ENCODE data around the gene KY. TPM values are rescaled to one million over a fixed set of nuclear protein-coding genes. Genes with fewer than 3 reads are reported as not detected.
A peak's percentile ranks its signal among the peaks of the same experiment; 100 is the strongest.
"Not testable (repeated sequence)": the region's sequence is repeated elsewhere in the genome, so short reads cannot be mapped to it uniquely, and the experiment has no call there.

KY gene
- total RNA-seq, 1 donor from 2014 or later = 0.62 TPM

DNA sequence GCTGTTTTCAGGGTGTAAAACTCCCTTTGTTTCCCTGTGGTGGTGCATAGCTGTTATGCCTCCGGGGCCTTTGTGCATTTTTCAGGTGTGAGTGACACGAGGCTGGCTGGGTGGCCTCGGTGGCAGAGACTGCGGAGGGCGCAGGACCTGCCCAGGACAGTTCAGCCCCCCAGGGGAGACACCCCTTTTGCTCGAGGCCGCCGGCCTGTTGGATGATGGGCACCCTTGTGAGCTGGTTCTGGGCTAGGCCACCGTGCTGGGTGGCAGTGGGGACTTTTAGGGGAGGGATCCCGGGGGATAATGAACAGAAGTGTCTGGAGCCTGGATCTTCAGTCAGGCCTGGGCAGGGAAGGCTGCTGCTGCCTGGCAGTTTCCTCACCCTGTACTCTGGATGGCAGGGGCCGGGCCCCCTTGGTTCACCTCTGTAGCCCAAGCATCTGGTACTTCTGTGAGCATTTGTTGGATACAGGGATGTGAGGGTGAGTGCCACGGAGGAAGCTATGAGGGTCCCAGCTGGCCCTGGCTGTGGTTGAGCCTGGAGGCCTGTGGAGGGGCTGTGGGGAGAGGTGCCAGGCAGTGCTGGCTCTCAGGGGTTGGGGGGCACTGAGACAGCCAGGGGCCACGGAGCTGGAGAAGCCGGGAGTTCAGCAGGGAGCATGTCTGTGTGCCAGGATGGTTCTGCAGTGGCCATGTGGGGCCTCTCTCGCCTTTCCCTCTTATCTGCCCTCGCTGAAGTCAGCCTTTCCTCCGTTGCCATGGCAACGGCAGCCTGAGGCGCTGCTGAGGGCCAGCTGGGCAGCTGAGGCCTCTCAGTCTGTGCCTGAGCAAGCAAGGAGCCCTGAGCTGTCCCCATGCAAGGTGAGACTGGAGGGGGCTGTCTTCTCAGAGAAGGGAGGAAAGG is 49.0 kb downstream of the KY start:
- peak; percentile 70 for DNase-seq

DNA sequence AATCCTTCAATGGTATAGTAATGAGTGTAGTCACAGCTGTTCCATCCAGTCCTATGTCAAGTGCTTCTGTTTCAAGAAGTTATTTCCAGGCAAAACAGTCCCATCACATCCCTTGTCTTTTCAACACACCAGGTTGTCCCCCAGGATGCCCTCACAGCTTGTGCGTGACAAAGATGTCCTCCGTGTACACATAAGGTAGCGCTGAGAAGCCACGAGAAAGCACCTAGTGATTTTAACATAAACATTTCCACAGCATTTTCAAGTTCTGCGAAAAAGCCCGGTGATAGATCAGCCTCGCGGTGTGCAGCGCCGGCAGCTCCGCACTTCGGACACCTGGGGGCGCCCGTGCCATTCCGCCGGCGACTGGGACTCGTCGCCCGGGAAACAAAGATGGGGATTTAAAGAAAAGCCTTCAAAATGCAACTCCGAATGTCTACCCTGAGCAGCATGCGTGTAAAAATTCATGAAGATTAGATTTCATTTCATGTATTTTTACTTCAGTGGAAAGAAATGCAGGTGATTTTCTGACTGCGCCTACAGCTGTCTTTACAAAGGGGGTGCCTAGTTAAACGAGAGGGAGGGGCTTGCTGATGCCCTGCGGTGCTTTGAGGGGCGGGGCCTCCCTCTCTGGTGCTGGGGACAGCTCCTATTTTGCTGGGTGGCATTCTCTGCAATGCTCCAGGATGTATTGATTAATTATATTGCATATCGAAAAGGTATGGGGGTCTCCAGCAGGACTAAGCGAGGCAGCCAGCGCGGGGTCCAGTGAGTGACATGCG is 49.9 kb downstream of the KY start:
- peak; percentile 55 for DNase-seq

DNA sequence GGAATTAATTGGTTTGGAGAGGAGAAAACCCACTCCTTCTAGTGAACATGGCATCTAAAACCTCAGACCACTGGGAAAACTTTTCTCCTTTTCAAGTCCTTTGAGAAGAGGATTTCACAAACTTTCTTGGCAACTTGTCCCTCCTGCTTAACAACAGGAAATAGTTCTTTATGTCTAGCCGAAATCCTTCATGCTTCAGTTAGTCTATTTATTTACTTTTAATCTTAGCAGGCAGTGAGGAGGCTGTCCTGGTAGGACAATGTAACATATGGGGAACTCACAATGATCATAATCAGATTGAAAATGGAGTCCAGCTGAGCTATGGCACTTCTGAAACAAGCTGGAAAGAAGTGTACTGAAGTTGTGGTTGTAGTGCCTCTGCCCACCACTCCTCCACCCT is 50.6 kb downstream of the KY start:
- no peak for DNase-seq

DNA sequence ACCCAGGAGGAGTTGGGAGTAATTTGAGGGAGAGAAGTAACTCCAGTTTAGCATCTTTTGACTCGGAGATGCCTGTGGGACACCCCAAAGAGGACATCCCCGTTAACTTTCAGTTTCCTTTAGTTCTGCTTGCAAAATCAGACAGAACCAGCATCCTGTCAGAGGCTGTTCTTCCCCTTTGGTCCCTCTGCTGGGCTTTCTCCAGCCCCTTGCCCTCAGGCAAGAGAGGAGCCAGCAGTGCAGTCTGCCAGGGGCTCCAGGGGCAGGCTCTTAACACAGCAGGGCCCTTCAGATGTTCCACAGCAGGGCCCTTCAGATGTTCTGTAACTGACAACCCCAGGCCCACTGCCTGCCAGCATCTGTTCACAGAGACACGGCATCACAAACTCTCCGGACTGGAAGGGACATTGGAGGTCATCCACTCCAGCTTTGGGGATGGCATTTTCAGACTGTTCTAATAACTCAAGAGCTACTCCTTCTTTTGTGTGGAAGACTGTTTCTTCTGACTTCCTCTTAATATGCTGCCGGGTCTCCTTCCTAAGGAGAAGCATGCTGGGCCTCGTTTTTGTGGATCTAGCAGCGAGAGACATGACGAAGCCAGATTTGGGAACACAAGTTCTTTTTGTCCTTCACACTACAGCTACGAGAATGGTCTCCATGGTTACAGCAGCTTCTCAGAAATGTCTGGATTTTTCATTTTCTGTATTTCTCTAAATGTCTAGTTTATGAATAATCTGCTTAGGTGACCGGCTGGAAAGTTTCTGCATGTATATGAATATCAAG is 51.9 kb downstream of the KY start:
- DNase-seq = no peak

DNA sequence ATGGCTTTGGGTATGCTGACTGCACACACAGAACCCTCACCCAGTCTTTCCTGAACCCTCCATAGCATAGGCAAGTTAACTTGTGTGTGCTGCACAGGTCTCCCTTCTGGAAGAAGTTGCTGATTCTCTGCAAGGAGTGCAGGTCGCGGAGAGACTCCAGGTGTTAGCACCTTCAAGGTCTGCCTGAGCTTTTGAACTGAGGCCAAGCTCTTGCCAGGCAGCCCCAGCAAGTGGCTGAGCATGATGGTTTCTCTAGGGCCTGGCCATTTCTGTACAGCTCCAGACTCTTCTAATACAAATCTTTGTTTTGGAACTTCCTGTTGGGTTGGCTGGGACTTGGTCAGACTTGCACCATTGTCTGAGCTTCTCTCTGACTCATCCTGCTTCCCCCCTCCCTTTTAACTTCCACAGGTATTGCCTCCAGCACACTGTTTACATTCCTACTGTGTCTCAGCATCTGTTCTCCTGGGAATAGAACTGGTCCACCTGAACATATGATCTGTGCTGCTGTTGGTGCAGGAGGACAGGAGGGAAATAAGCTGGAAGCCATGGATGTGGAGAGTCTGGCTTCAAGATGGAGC is 53.3 kb downstream of the KY start:
- no peak for DNase-seq

DNA sequence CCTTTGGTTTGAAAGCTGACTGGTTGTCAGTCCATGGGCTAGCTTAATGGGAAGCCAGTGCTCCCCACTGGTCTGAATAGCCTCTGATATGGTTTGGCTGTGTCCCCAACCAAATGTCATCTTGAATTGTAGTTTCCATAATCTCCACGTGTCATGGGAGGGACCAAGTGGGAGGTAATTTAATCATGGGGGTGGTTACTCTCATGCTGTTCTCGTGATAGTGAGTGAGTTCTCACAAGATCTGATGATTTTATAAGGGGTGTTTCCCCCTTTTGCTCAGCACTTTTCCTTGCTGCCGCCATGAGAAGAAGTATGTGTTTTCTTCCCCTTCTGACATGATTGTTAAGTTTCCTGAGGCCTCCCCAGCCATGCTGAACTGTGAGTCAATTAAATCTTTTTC is 55.8 kb downstream of the KY start:
- DNase-seq = not testable (repeated sequence)

DNA sequence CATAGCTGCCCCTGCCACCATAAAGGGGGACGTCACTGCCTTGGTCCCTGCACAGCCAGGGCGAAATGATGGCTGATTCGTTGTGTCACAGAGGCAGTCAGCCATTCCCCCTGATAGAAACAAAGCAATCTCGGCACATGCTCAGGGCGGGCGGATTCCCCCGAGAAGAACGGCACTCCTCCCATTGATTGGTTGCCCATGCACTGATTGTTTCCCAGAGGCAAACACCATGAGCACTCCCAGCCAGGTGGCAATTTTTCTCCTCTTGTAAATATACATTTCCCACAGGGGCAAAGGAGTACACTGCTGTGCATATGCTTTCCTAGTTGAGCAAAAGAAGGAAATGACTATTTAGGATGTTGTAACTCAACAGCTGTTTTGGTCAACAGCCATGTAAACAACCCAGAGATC is 56.5 kb downstream of the KY start:
- no peak for DNase-seq

DNA sequence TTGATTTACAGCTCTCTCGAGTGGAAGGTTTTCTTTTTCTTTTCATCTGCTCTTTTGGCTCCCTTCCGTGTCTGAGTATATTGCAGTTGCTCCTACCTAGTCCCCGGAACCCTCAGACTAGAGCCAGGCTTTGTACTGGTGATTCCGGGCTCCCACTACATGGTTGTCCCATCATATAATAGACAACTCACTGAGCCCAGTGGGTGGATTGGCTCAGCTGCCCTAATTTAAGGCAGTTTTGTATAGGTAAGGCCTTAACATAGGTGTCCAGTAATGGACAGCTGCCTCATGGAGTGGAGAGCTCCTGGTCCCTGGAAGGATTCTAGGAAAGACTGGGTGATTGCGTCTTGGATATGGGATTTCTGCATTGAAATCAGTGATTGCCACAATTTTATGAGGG is 58.0 kb downstream of the KY start:
- no peak for DNase-seq

DNA sequence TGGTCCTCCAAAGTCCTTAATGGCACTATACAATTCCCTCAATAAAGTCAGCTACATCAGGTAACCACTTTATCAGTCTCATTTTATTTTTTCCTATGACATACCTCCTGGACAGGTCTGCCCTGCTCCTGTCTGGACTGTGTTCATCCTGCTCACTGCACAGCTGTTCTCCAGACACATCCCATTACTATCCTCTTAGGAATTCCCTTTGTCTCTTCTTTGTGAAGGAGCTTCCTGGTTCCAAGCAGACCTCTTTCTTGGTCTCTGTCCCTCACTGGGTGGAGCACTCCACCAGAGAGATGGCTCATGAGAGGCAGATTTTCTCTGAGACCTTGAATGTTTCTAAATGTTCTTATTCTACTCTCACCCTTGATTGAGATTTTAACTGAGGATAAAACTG is 60.1 kb downstream of the KY start:
- no peak for DNase-seq

DNA sequence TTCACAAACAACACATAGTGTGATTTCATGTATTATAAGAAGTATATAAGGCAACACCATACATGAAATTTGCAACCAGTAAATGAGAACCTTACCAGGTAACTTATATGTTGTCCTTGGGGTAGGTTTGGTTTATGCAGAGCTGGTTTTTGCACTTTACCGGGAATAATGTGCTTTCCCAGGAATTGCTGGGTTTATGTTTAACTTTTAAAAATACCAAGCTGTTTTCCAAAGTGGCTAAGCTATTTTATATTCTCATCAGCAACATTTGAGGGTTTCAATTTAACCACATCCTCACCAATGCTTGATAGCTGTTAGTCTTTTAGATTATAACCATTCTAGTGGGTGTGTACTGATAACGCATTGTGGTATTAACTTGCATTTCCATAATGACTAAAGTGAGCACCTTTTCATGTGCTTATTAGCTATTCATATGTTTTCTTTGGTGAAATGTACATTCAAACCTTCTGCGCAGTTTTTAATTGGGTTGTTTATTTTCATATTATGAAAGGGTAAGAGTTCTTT is 71.6 kb downstream of the KY start:
- DNase-seq = no peak

DNA sequence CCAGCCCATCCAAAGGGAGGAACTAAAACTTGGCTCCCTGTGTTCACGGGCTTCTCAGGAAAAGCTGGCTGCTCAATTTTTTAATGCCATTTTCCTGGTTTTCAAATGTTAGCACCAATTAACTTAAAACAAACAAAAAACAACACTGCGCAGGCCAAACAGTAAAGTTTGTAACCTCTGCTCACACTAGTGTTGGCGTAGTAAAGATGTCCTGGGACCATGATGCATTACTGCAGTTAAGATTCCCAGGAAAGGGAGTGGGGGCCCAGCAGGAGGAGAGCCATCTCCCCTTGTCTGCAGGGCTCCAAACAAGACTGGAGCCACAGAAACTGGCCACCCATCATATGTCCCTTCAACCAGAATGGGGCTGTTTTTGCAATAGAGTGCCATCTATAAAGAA is 74.0 kb downstream of the KY start:
- DNase-seq = no peak

DNA sequence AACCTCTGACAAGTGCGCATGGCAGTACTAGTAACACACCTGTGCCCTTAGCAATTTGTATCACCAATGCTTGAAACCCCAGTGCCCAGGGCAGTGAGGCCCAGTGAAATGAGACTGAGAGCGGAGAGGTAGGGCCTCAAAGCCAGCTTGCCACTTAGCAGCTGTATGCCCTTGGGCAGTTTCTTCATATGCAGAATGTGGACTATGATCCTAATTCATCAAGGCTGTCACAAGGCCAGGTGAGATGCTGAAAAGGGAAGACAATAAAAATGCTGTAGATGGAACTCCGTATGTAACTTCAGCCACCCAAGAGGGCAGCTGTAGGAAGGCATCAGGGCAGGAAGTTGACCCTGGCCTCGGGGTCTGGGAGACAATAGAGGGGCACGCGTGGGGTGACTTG is 74.4 kb downstream of the KY start:
- DNase-seq = no peak

DNA sequence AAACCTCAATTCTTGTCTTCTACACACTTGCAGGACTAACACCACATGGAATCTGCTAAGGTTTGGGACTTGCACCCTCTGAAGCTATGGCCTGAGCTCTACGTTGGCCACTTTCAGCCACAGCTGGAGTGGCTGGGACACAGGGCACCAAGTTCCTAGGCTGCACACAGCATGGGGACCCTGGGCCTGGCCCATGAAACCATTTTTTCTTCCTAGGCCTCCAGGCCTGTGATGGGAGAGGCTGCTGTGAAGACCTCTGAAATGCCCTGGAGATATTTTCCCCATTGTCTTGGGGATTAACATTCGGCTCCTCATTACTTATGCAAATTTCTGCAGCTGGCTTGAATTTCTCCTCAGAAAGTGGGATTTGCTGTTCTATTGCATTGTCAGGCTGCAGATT is 80.9 kb downstream of the KY start:
- not testable (repeated sequence) for DNase-seq

DNA sequence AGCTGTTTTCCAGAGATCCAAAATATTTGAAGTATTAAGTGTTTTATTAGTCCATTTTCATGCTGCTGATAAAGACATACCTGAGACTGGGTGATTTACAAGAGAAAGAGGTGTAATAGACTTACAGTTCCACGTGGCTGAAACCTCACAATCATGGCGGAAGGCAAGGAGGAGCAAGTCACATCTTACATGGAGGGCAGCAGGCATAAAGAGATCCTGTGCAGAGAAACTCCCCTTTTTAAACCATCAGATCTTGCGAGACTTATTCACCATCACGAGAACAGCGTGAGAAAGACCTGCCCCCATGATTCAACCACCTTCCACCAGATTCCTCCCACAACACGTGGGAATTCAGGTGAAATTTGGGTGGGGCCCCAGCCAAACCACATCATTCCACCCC is 82.0 kb downstream of the KY start:
- no peak for DNase-seq

DNA sequence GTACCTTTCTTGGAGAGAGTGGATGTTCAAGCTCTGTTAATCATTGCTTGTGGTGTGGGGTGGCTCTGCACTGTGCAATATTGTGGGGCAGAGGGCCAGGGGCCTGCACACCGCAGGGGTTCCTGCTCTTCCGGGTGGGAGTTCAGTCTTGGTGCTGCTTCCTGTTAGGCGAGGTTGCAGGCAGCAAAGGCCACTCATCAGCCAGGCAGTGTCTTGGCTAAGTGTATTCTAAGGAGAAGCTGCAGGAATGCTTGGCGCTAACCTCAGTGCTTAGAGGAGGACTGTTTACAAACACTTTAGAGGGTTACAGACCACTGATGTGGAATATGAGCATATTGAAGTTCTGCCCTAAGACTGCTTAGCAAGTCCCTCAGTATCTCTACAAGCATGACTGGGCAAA is 83.2 kb downstream of the KY start:
- no peak for DNase-seq

DNA sequence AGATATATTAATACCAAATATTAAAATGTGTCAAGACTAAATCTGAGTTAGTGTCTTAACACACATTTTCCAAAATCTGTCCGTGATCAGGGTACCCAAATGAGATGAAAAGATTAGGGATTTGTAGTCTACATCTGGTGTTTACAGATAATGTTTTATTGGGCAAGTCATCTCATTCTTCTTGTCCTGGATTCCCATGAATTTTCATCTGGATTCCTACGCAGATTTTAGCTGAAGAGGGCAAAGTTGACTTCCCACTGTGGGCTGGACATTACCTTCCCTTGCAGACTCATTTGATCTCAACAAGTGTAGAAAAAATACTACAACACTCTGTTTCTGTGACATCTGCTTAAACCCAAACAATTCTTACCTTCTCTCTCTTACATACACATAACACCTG is 85.8 kb downstream of the KY start:
- DNase-seq = no peak

DNA sequence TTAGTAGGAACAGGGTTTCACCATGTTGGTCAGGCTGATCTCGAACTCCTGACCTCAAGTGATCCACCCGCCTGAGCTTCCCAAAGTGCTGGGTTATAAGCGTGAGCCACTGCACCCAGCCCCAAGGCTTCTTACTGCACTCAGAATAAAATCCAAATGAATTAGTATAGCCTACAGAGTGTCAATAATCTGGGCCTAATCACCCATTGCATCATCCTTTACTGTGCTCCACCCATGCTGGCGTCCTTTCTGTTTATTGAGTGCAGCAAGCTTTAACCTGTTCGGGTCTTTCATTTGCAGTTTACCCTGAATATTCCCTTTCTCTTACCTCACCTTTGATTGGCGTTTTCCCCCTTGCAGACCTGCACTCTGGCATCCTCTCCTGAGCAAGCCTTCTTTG is 87.2 kb downstream of the KY start:
- no peak for DNase-seq

DNA sequence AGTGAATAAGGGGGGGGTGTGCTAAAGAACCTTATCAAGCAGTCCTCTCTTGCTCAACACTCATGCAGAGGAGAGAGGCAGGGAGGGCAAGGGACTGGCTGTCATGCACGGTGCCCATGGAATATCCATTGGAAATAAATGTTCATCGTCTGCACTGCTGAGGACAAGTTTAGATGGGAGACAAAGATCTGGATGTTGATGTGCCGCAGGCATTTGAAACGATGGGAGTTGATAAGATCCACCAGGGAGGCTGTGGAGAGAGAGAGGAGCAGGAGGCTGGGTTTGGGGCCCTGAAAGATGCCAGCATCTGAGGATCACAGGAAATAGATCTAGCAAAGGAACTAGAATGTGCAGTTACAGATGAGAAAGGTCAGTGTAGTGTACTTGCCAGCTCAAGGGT is 88.8 kb downstream of the KY start:
- DNase-seq = no peak

DNA sequence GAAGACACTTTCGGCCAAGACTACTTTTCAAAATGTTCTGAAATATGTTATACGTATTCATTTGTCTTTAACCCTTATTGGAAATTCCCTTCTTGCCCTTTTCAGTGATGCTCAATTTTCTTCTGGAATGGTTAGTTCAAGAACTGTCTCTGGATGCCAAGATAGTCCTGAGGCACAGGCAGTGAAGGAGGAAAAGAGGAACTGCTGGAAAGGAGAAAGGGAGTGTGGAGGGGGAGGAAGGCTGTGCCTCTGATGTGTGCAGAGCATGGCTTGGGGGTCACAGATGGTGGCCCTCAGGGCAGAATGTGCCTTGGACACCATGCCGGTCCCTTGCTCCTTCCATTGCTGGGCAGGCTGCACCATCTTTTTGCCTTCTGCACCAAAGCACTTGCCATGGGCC is 91.2 kb downstream of the KY start:
- no peak for DNase-seq
